ENCODE measurements around the gene PLCL1. TPM values are rescaled to one million over a fixed set of nuclear protein-coding genes. Genes with fewer than 3 reads are reported as not detected.
"Not testable (repeated sequence)": the region's sequence is repeated elsewhere in the genome, so short reads cannot be mapped to it uniquely, and the experiment has no call there.

PLCL1 gene
- total and polyA plus RNA-seq, 12 donors: 1.6 to 24.0 (median 4.9) TPM

- 7 to 21% (median 13%) methylated on average over 1 of the region's 1 CpG for WGBS, 4 donors
- H3K27ac ChIP-seq: no peak overlapping the region
- H3K27me3 ChIP-seq: no peaks in the 10 kb centered on the region
- TF ChIP-seq, protein P1, sequence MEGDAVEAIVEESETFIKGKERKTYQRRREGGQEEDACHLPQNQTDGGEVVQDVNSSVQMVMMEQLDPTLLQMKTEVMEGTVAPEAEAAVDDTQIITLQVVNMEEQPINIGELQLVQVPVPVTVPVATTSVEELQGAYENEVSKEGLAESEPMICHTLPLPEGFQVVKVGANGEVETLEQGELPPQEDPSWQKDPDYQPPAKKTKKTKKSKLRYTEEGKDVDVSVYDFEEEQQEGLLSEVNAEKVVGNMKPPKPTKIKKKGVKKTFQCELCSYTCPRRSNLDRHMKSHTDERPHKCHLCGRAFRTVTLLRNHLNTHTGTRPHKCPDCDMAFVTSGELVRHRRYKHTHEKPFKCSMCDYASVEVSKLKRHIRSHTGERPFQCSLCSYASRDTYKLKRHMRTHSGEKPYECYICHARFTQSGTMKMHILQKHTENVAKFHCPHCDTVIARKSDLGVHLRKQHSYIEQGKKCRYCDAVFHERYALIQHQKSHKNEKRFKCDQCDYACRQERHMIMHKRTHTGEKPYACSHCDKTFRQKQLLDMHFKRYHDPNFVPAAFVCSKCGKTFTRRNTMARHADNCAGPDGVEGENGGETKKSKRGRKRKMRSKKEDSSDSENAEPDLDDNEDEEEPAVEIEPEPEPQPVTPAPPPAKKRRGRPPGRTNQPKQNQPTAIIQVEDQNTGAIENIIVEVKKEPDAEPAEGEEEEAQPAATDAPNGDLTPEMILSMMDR (IDR thresholded peaks at IDR 0.05): no peak
- TF ChIP-seq POLR2A (IDR thresholded peaks at IDR 0.05): no peak
- H3K9me3 ChIP-seq (replicated peaks in 1 of 3): no peaks in the 10 kb centered on the region
- H3K4me3 ChIP-seq: no peak overlapping the region
- no peaks in the 10 kb centered on the region for H3K36me3 ChIP-seq (replicated peaks in 1 of 2)
- intact Hi-C loops (cut with DNase I): no loop called here
- DNase-seq: no peak
- H3K4me1 ChIP-seq (replicated peaks in 1 of 2): no peaks in the 10 kb centered on the region
Measured at GRCh38 chr2:198191651-198192050, 387.3 kb downstream of the PLCL1 start.

DNA sequence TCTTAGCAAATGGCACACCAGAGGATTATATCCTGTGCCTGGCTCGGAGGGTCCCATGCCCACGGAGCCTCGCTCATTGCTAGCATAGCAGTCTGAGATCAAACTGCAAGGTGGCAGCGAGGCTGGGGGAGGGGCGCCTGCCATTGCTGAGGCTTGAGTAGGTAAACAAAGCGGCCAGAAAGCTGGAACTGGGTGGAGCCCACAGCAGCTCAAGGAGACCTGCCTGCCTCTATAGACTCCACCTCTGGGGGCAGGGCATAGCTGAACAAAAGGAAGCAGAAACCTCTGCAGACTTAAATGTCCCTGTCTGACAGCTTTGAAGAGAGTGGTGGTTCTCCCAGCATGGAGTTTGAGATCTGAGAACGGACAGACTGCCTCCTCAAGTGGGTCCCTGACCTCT lies 392.2 kb downstream of the PLCL1 start:
- intact Hi-C loops (cut with DNase I): not testable (repeated sequence)

More for the DNA sequence above, 392.2 kb downstream of the PLCL1 start:
- H3K4me3 ChIP-seq; DNase-seq; H3K27ac ChIP-seq; H3K9me3 ChIP-seq (replicated peaks in 1 of 3); H3K4me1 ChIP-seq (replicated peaks in 1 of 2); H3K27me3 ChIP-seq; H3K36me3 ChIP-seq (replicated peaks in 1 of 2): not testable (repeated sequence)
- WGBS, 4 donors: 68 to 88% (median 77%) methylated on average over 4 to 7 of the region's 7 CpGs

Other genes starting within 250 kb of the PLCL1 start
- gene RFTN2, start 129.0 kb upstream of the PLCL1 start, total RNA-seq: 10 to 100 TPM in 5 of 9 donors, 1 to 10 TPM in 4; 2.1 to 15.8 (median 10.5) TPM
- 1 to 10 TPM; 1.2 to 2.2 (median 1.9) TPM for gene RFTN2, start 129.0 kb upstream of the PLCL1 start, polyA plus RNA-seq
- gene MARS2, start 99.2 kb upstream of the PLCL1 start, total RNA-seq: 10 to 100 TPM in 5 of 9 donors, 1 to 10 TPM in 4; 7.0 to 24.9 (median 11.2) TPM
- 10 to 100 TPM in 1 of 3 donors, 1 to 10 TPM in 2; 1.1 to 14.8 (median 2.0) TPM for gene MARS2, start 99.2 kb upstream of the PLCL1 start, polyA plus RNA-seq
- gene BOLL, start 19.3 kb upstream of the PLCL1 start, total RNA-seq: not detected
- gene BOLL, start 19.3 kb upstream of the PLCL1 start, polyA plus RNA-seq: not detected

Measured in adrenal gland (tissue), 12 donors.